K562 (cell line): ENCODE results near the gene TIAM1. TPM values are rescaled to one million over a fixed set of nuclear protein-coding genes. Genes with fewer than 3 reads are reported as not detected.

Experiments
- ATAC-seq: fragments of 200-7000 bp; cut with Tn5 transposase; 3 replicates; pipeline ENCODE4 v1.9.1; 2020; ENCODE audit warnings: moderate library complexity
- BruUV-seq: library from RNA; stranded (reverse); fragments of 400-500 nt; replicated peaks from 2 replicates; lab custom pipeline; 2021; lab: Mats Ljungman, UMichigan
- CTCF ChIA-PET: fragments of 300-600 bp; formaldehyde crosslinking; extraction: SDS; loops from one replicate; lab custom pipeline; 2021; ENCODE audit warnings: low intra/inter-chr PET ratio; lab: Yijun Ruan, JAX
- POLR2A ChIA-PET: fragments of 300-600, 350-650 bp; sonication (Branson Sonifier 250); formaldehyde crosslinking; extraction: SDS; loops from one replicate; lab custom pipeline; 2021; ENCODE audit warnings: antibody characterized with exemption, inconsistent platforms; lab: Yijun Ruan, JAX
- DNase-seq, 4 experiments: peaks; one replicate each; pipeline versions ENCODE4 v3.0.0 to v3.0.0-alpha.2; 2011 to 2018; ENCODE audit warnings: low spot score in 3 of 4, mixed read lengths in 3 of 4; ENCODE audit errors: extremely low read depth in 1 of 4
- FAIRE-seq: peaks from 2 replicates; lab custom pipeline; 2011; peaks lifted over from hg19 to GRCh38; lab: Jason Lieb, UNC
- H2AFZ ChIP-seq: 2 replicates; pipeline ENCODE4 v1.6.0; 2011; ENCODE audit warnings: low read depth, low read length, control low read depth, inconsistent platforms
- H3K27ac ChIP-seq: fragments of 200-600 bp; 3 replicates; pipeline ENCODE4 v1.8.0; 2011; ENCODE audit warnings: low read depth, mild to moderate bottlenecking, control low read depth, inconsistent platforms, low read length, moderate library complexity, mixed read lengths; ENCODE audit errors: extremely low read depth
- H3K27me3 ChIP-seq, 2 experiments: fragments of 300-600 bp in 1 of 2; 2 replicates in 1 of 2; 3 replicates in 1 of 2; pipeline versions ENCODE4 v1.6.0 to v1.8.0; 2011; ENCODE audit warnings: inconsistent platforms in 2 of 2, low read length in 2 of 2, mild to moderate bottlenecking in 1 of 2, mixed read lengths in 1 of 2, moderate library complexity in 1 of 2; ENCODE audit not compliant: control insufficient read depth in 2 of 2, insufficient read depth in 2 of 2
- H3K36me3 ChIP-seq: fragments of 300-600 bp; 3 replicates; pipeline ENCODE4 v1.8.0; 2011; ENCODE audit warnings: mild to moderate bottlenecking, low read length, inconsistent platforms; ENCODE audit not compliant: control insufficient read depth, insufficient read depth
- H3K4me1 ChIP-seq, 2 experiments: fragments of 200-600 bp in 1 of 2; replicated peaks in 1 of 2; 2 replicates in 1 of 2; 3 replicates in 1 of 2; pipeline versions ENCODE4 v1.5.1 to v1.8.0; 2011; ENCODE audit warnings: inconsistent platforms in 2 of 2, low read length in 2 of 2, mild to moderate bottlenecking in 1 of 2, mixed read lengths in 1 of 2, moderate library complexity in 1 of 2; ENCODE audit not compliant: control insufficient read depth in 2 of 2, insufficient read depth in 2 of 2
- H3K4me2 ChIP-seq: 2 replicates; pipeline ENCODE4 v1.6.1; 2011; ENCODE audit warnings: low read length, control low read depth, inconsistent platforms, mixed read lengths; ENCODE audit not compliant: insufficient read depth
- H3K4me3 ChIP-seq: fragments of 200-600 bp; sonication (generic), shearing (Covaris generic); 2 replicates; pipeline ENCODE4 v1.5.1; 2016; ENCODE audit warnings: control low read depth, inconsistent platforms
- H3K79me2 ChIP-seq: fragments of 200-600 bp; 3 replicates; pipeline ENCODE4 v1.8.0; 2011; ENCODE audit warnings: low read length, inconsistent platforms; ENCODE audit not compliant: control insufficient read depth, insufficient read depth
- H3K9ac ChIP-seq, 2 experiments: 2 replicates each; pipeline versions ENCODE4 v1.6.0 to v1.6.1; 2011; ENCODE audit warnings: low read depth in 2 of 2, low read length in 2 of 2, control low read depth in 1 of 2, inconsistent platforms in 1 of 2, mild to moderate bottlenecking in 1 of 2, mixed read lengths in 1 of 2; ENCODE audit not compliant: insufficient read depth in 1 of 2
- H3K9me1 ChIP-seq: one replicate; pipeline ENCODE4 v1.6.0; 2011; ENCODE audit warnings: inconsistent platforms, mild to moderate bottlenecking, low read length, moderate library complexity; ENCODE audit not compliant: control insufficient read depth, insufficient read depth
- H3K9me3 ChIP-seq: replicated peaks from 2 replicates; pipeline ENCODE4 v1.5.1; 2011; ENCODE audit warnings: low read depth, low read length, inconsistent platforms; ENCODE audit not compliant: control insufficient read depth, insufficient read depth
- H4K20me1 ChIP-seq: replicated peaks from 2 replicates; pipeline ENCODE4 v1.6.1; 2011; ENCODE audit warnings: low read length, inconsistent platforms, mixed read lengths; ENCODE audit not compliant: control insufficient read depth, insufficient read depth
- ETV1 ChIP-seq: fragments of 450-650 bp; conservative IDR thresholded peaks from 2 replicates; pipeline ENCODE4 v1.6.1; 2016; ENCODE audit warnings: missing genetic modification characterization, control low read depth, low read depth, missing compliant biosample characterization
- NONO ChIP-seq, 2 experiments: fragments of 200-400 bp in 1 of 2; fragments of 450-650 bp in 1 of 2; formaldehyde crosslinking in 1 of 2; IDR thresholded peaks; 2 replicates each; pipeline ENCODE4 v1.6.1; 2017; ENCODE audit warnings: low read depth in 2 of 2, mild to moderate bottlenecking in 2 of 2, moderate library complexity in 2 of 2, low read length in 1 of 2
- RBM14 ChIP-seq: fragments of 200-400 bp; formaldehyde crosslinking; IDR thresholded peaks from 2 replicates; pipeline ENCODE4 v1.6.1; 2018; ENCODE audit warnings: low read depth, mild to moderate bottlenecking, low read length, moderate library complexity, borderline replicate concordance; ENCODE audit not compliant: insufficient read depth
- ZNF717 ChIP-seq: fragments of 250-450 bp; sonication (Bioruptor Pico); IDR thresholded peaks from 2 replicates; pipeline ENCODE4 v1.5.0; 2021
- WGBS: fragments of 100-300 bp; shearing (Covaris generic); methylation state at CpG from one replicate; pipeline ENCODE4 v1.1.6; 2016; ENCODE audit warnings: low coverage, mixed read lengths; ENCODE audit not compliant: insufficient coverage; ENCODE audit errors: missing lambda C conversion rate; 5-methylcytosine and 5-hydroxymethylcytosine counted together
- in situ Hi-C: fragments of 300-500 bp; cut with MboI; formaldehyde crosslinking; loops from 4 replicates; pipeline ENCODE4 v1.15.0; 2018; ENCODE audit warnings: inconsistent platforms, mixed read lengths
- intact Hi-C: fragments of 100-400 bp; cut with micrococcal nuclease; formaldehyde crosslinking; loops from 2 replicates; pipeline ENCODE4 v1.14.2; 2022
- polyA plus RNA-seq, 8 experiments: library from polyadenylated mRNA; depleted of rRNA in 4 of 8; stranded (reverse) in 5 of 8; unstranded in 3 of 8; fragments of >200 nt; fragmentation: Nextera tagmentation in 2 of 8; fragmentation: Illumina TruSeq in 1 of 8; extraction: Ambion mirVana in 2 of 8; extraction: Trizol in 1 of 8; gene quantifications; 2 replicates each; pipeline versions ENCODE4 v1.2.1 to v1.2.3, GENCODE V29; 2011 to 2014; ENCODE audit warnings: inconsistent platforms in 1 of 8, missing spikeins in 1 of 8
- total RNA-seq, 7 experiments: library from RNA; depleted of rRNA in 6 of 7; stranded (reverse); fragments of >200 nt in 6 of 7; fragmentation: Illumina TruSeq in 2 of 7; extraction: Trizol in 2 of 7; gene quantifications; 2 replicates each; pipeline versions ENCODE4 v1.2.1 to v1.2.3, GENCODE V29; 2011 to 2021; ENCODE audit warnings: low replicate concordance in 1 of 7
- TF ChIP-seq, protein P1 (sequence below): fragments of 250-450 bp; sonication (Bioruptor Pico); IDR thresholded peaks from 2 replicates; pipeline ENCODE4 v1.4.0; 2020; ENCODE audit warnings: mild to moderate bottlenecking, moderate library complexity
- TF ChIP-seq, protein P2 (sequence below): fragments of 250-450 bp; sonication (Bioruptor Pico); IDR thresholded peaks from 2 replicates; pipeline ENCODE4 v1.4.0; 2020; ENCODE audit warnings: mild to moderate bottlenecking, moderate library complexity, borderline replicate concordance

TIAM1 gene
- total and polyA plus RNA-seq, 9 of the 15 experiments (the other 6 are each of a cell fraction or from before 2014, with no cell fraction given), result 0.11 TPM; not detected in 8

DNA sequence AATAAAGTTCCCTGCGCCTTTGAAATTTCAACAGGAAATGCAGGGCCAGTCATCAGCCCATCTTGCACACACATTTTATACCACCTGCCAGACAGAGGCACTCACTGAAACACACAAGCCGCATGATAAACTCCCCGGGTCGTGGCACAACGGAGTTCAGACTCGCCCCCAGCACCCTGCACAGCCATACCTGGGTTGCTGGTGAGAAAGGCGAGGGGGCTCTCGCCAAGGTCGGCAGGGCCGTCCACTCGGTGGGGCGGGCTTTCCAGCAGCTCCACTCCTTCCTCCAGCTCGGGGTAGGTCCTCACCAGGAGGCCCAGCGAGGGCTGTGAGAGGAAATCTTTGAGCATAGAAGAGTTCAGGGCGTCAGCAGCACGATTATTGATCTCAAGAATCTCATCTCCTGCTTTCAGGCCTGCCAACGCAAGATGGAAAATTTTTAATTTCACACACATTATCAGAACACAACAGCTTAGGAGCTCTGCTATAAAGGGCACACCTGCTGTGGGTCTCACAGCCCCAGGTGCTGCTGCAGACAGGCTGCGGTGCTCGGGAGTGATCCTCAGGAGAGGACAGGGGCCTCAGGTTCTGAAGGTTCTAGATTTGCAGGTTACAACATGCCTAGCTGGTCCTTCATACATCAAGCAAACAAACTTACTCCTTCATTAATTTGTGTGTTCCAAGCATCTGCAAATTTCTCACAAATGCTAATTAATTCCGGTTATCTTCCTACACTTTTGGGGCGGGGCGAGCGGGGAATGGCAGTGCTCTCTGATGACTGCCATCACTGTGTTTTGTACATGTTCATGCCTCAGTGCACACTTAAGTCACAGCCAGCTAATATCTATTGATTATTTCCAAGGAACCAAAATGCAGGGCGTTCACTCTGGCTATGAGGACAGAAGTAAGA lies 161.6 kb downstream of the TIAM1 start:
- no peak overlapping the region for H3K4me2 ChIP-seq
- no peaks in the 10 kb centered on the region for H3K9me3 ChIP-seq
- H3K9ac ChIP-seq, result no peak overlapping the region
- no peaks in the 10 kb centered on the region for H3K4me1 ChIP-seq
- peaks cover 0 to 8% of the 10 kb centered on the region in 2 experiments; a peak in 1 of 5 replicates for H3K27me3 ChIP-seq
- FAIRE-seq (no peak), ATAC-seq (no peak), DNase-seq (no peak)
- no peak for TF ChIP-seq ZNF717 (CRISPR knock-in tag)
- TF ChIP-seq, protein P1, sequence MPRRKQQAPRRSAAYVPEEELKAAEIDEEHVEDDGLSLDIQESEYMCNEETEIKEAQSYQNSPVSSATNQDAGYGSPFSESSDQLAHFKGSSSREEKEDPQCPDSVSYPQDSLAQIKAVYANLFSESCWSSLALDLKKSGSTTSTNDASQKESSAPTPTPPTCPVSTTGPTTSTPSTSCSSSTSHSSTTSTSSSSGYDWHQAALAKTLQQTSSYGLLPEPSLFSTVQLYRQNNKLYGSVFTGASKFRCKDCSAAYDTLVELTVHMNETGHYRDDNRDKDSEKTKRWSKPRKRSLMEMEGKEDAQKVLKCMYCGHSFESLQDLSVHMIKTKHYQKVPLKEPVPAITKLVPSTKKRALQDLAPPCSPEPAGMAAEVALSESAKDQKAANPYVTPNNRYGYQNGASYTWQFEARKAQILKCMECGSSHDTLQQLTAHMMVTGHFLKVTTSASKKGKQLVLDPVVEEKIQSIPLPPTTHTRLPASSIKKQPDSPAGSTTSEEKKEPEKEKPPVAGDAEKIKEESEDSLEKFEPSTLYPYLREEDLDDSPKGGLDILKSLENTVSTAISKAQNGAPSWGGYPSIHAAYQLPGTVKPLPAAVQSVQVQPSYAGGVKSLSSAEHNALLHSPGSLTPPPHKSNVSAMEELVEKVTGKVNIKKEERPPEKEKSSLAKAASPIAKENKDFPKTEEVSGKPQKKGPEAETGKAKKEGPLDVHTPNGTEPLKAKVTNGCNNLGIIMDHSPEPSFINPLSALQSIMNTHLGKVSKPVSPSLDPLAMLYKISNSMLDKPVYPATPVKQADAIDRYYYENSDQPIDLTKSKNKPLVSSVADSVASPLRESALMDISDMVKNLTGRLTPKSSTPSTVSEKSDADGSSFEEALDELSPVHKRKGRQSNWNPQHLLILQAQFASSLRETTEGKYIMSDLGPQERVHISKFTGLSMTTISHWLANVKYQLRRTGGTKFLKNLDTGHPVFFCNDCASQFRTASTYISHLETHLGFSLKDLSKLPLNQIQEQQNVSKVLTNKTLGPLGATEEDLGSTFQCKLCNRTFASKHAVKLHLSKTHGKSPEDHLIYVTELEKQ (CRISPR knock-in tag), result no peak
- TF ChIP-seq, protein P2, sequence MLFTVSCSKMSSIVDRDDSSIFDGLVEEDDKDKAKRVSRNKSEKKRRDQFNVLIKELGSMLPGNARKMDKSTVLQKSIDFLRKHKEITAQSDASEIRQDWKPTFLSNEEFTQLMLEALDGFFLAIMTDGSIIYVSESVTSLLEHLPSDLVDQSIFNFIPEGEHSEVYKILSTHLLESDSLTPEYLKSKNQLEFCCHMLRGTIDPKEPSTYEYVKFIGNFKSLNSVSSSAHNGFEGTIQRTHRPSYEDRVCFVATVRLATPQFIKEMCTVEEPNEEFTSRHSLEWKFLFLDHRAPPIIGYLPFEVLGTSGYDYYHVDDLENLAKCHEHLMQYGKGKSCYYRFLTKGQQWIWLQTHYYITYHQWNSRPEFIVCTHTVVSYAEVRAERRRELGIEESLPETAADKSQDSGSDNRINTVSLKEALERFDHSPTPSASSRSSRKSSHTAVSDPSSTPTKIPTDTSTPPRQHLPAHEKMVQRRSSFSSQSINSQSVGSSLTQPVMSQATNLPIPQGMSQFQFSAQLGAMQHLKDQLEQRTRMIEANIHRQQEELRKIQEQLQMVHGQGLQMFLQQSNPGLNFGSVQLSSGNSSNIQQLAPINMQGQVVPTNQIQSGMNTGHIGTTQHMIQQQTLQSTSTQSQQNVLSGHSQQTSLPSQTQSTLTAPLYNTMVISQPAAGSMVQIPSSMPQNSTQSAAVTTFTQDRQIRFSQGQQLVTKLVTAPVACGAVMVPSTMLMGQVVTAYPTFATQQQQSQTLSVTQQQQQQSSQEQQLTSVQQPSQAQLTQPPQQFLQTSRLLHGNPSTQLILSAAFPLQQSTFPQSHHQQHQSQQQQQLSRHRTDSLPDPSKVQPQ, result no peak
- TF ChIP-seq RBM14, result no peak
- no peak for TF ChIP-seq ETV1 (tag)
- TF ChIP-seq NONO (IDR thresholded peaks at IDR 0.05; ENCODE audit: low read depth in 2 of 2, low read length in 1 of 2), result no peak
- no peaks in the 10 kb centered on the region for H4K20me1 ChIP-seq
- intact Hi-C loops, result no loop called here
- H3K4me3 ChIP-seq, result no peak overlapping the region
- in situ Hi-C loops, result loop anchor here (5.0 kb wide), 1 partner anchor 85 kb away; no protein-coding TSS in a partner anchor
- under 1% methylated on average over 24 of the region's 24 CpGs for WGBS
- H3K79me2 ChIP-seq, result no peaks in the 10 kb centered on the region
- no TSS peak for BruUV-seq
- no peak overlapping the region for H2AFZ ChIP-seq
- H3K36me3 ChIP-seq, result no peaks in the 10 kb centered on the region
- H3K27ac ChIP-seq, result no peak overlapping the region
- no peaks in the 10 kb centered on the region for H3K9me1 ChIP-seq
- CTCF ChIA-PET, result no interaction called here
- POLR2A ChIA-PET, result interaction anchor here (0.6 kb wide), 1 partner anchor 1495 kb away, joined by 3 read pairs; no protein-coding TSS in a partner anchor
